K562 (cell line): ENCODE results near the gene GPR68. TPM values are rescaled to one million over a fixed set of nuclear protein-coding genes. Genes with fewer than 3 reads are reported as not detected.

Experiments
- C11orf30 ChIP-seq: fragments of 450-650 bp; IDR thresholded peaks from 2 replicates; pipeline ENCODE4 v1.6.1; 2016; ENCODE audit warnings: low read depth, mild to moderate bottlenecking
- CHD7 ChIP-seq: fragments of 200-600 bp; sonication (generic); IDR thresholded peaks from one replicate; pipeline ENCODE4 v1.6.1; 2012; ENCODE audit warnings: mild to moderate bottlenecking, low read depth, low read length, inconsistent platforms
- HES1 ChIP-seq: fragments of 450-650 bp; IDR thresholded peaks from 2 replicates; pipeline ENCODE4 v1.6.1; 2016; ENCODE audit warnings: low read depth, mild to moderate bottlenecking, moderate library complexity
- IRF9 ChIP-seq: fragments of 450-650 bp; IDR thresholded peaks from 2 replicates; pipeline ENCODE4 v1.6.1; 2016; ENCODE audit warnings: missing biosample characterization, missing genetic modification characterization
- RNF219 ChIP-seq: fragments of 250-450 bp; sonication (Bioruptor Pico); IDR thresholded peaks from 2 replicates; pipeline ENCODE4 v1.5.0; 2022; ENCODE audit warnings: mild to moderate bottlenecking
- TFAP4 ChIP-seq: sonication (generic); formaldehyde crosslinking; IDR thresholded peaks from 2 replicates; pipeline ENCODE4 v1.8.0; 2022; ENCODE audit warnings: missing genetic modification reagents, mild to moderate bottlenecking, moderate library complexity, borderline replicate concordance
- ZNF232 ChIP-seq: sonication (generic); formaldehyde crosslinking; IDR thresholded peaks from 2 replicates; pipeline ENCODE4 v1.8.0; 2022; ENCODE audit warnings: mild to moderate bottlenecking, missing genetic modification reagents
- polyA plus RNA-seq, 8 experiments: library from polyadenylated mRNA; depleted of rRNA in 4 of 8; stranded (reverse) in 5 of 8; unstranded in 3 of 8; fragments of >200 nt; fragmentation: Nextera tagmentation in 2 of 8; fragmentation: Illumina TruSeq in 1 of 8; extraction: Ambion mirVana in 2 of 8; extraction: Trizol in 1 of 8; gene quantifications; 2 replicates each; pipeline versions ENCODE4 v1.2.1 to v1.2.3, GENCODE V29; 2011 to 2014; ENCODE audit warnings: inconsistent platforms in 1 of 8, missing spikeins in 1 of 8
- total RNA-seq, 7 experiments: library from RNA; depleted of rRNA in 6 of 7; stranded (reverse); fragments of >200 nt in 6 of 7; fragmentation: Illumina TruSeq in 2 of 7; extraction: Trizol in 2 of 7; gene quantifications; 2 replicates each; pipeline versions ENCODE4 v1.2.1 to v1.2.3, GENCODE V29; 2011 to 2021; ENCODE audit warnings: low replicate concordance in 1 of 7

Gene GPR68
- total and polyA plus RNA-seq, 9 of the 15 experiments (the other 6 are each of a cell fraction or from before 2014, with no cell fraction given), result 0.41 to 9.4 (median 3.7) TPM

- TF ChIP-seq CHD7 (no peak), IRF9 (no peak), HES1 (0 out of 2 replicates have a peak, but pooled peaks have one; percentile 30), ZNF232 (no peak), C11orf30 (no peak), TFAP4 (CRISPR knock-in tag) (peak; percentile 63; the same call in 1 of the 2 replicates), RNF219 (CRISPR knock-in tag) (no peak)
Measured at GRCh38 chr14:91202234-91202974, 42.1 kb downstream of the GPR68 start (continued).
